H4 (cell line): ENCODE data around the gene MLLT3. TPM values are rescaled to one million over a fixed set of nuclear protein-coding genes. Genes with fewer than 3 reads are reported as not detected.

Source experiments
- DNase-seq: peaks from one replicate; pipeline ENCODE4 v3.0.0-alpha.2; 2015; ENCODE audit warnings: low spot score
- total RNA-seq: library from RNA; depleted of rRNA; stranded (reverse); fragments of >200 nt; shearing (Covaris generic); gene quantifications from 2 replicates; pipeline ENCODE4 v1.2.3, GENCODE V29; 2014

MLLT3 gene
- total RNA-seq, 1 experiment from 2014 or later = 8.9 TPM

DNA sequence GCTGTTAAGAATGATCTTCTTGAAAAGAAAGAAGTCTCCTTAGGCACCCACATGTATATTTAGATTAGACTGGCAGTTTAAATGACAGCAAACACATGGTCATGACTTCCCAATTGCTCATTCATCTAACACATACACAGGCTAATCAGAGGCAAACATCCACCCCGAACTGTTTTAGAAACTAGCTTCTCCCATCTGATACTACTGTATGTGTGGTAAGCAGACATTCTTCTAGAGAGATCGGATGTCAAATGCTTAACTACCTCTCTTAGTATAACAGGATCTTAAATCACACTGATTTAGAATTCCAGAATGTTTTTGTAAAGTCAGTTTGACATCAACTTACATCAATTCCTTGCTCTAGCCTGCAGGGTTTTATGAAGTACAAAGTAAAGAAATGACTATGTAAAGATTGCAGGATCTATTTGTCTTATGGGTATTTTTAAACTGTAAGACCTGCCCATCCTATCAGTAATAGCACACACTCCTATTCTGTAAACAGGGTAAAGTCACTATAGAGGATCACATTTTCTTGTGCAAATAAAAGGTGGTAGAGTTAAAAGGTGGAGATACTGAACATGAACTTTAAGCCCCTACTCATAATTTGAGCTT lies 239.7 kb downstream of the MLLT3 start:
- DNase-seq = peak; percentile 26

DNA sequence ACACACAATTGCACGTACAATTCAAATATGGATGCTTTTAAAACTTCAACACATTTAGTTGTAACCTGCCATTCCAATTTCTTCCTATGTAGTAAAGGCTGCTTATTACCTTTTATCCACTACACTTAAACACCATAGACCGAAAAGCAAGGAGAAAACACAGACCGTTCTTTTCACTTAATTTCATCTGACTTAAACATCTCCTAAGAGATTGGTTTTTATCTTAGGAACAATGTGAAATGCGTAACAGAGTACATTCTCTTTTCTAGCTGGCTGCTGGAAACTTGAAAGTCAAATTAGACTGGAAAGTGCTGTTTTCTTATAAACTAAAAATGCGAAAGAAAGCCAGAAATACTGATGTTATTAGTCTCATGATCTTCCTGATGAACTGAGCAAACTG lies 241.8 kb downstream of the MLLT3 start:
- no peak for DNase-seq

DNA sequence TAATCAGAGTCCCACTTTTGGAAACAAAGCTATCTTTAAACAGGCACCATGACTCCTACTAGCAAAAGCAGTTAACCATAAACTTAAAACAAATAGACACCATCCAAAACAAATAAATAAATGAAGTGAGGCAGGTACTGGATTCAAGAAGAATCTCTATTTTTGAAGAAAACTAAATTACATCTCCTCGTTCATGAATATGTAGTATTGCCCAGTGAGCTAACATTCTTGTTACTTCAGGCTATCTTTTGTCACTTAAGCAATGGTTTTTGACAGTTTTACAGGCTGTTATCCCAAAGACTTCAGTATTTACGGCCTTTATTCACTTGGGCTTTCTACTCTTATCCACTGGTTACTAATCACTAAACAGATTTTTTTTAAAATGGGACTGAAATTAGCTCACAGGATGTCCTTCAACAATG lies 242.5 kb downstream of the MLLT3 start:
- no peak for DNase-seq

DNA sequence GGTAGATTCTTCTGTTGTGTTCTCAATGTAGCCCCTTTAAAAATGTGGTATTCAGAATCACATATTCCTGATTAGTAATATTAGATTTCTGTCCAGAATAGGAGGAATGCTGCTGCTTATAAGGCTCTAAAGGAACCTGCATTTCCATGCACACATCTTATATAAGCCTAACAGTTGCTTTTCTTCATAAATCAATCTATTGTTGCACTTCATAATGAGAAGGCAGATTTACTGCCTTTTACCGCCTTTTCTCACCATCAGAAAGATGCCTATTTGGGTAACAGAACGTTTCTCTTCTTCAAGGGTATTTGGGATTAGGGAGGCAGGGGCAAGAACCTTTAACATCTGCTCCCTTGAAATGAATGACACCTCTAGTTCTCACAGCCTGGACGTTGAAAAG lies 243.4 kb downstream of the MLLT3 start:
- DNase-seq = no peak

DNA sequence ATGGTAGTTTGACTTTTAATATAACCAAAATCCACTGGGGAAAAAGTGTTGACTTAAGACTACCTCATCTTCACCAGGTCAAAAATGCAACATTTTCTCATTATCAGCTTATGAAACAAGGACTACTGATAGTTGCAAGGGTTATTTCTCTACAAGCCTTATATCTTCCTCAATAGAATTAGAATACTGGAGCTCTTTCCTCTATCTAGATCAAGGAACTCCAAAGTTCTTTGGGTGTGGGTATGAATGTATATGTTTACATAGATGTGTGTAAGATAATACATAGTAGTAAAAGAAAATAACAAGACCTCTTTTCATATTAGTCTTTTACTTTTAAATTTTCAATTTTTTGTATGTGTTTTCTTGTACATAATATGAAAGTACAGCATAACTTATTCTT lies 244.5 kb downstream of the MLLT3 start:
- DNase-seq = no peak

DNA sequence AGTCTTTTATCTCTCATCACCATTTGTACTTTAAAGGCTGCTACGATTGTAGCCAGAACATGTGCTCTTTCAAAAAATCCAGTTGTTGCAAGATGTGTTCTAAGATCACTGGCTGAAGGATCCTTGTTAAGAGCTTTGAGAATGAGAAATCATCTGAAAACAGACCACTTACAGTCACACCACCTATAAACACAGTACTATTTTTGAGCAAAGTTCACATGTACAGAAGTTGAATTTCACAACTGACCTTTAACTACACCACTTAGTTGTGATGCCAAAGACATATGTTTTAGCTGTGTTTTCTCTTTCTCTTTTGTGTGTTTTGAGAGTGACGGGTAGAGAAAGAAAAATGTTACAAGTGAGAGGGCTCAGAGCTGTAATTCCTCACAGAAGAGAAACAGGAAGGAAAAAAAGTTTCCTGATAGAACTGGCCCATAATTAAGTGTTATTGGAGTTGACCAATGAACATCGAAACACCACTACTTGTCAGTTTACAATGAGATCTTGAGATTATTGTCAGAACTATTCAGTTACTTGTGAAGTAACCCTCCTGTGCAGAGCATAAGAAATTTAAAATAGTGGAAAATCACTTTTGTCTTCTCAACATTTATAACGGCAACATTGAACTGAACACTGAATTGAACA lies 245.4 kb downstream of the MLLT3 start:
- no peak for DNase-seq

DNA sequence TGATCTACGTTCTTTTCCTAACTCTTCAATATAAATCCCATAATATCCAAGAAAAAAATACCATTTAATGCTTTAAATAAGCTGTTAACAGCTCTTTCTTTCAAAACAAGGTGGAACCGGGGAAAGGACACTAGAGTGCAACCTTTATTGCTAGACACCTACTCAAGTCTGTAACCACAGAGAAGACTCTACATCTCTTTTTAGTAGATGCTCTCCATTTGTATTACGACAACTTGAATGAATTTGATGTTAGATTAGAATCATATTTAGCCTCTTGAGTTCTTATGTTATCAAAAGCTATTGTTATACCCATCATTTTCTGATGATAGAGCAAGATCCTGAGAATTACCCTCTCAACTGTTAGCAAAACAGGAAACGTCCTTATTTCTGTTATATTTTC lies 246.3 kb downstream of the MLLT3 start:
- DNase-seq = no peak

DNA sequence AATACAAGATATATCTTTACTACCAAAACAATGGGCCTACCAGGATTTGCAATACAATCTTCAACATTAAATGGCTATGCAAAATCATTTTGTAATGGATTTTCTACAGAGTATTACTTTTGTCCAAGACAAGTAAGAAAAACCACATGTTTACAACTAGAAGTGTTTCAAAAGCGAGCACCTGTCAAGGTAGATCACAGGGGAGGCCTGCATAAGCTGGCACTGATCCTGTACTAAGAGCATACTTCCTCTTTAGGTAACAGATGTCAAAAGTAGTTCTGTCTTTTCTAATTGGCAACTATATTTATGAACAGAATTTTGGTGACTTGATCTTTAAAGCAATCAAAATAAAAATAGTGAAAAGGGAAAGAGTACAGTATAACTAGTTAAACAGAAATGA lies 249.0 kb downstream of the MLLT3 start:
- no peak for DNase-seq

DNA sequence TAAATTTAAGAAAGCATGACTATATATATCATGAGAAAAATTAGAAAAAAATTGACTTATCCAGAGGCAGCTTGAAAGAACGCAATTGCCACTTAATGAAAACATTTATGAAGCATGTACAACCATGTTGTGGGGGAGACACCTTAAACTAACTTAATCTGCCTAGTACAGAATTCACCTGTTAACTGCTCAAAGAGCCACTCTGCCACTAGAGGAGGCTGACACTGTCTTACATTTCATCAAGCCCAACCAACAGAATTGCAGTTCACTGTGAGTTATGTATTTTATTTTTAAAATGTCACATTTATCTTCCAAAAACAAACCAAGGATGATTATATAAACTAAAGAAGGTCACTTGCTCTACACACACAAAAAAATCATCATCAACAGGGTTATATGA lies 252.9 kb downstream of the MLLT3 start:
- DNase-seq = no peak

DNA sequence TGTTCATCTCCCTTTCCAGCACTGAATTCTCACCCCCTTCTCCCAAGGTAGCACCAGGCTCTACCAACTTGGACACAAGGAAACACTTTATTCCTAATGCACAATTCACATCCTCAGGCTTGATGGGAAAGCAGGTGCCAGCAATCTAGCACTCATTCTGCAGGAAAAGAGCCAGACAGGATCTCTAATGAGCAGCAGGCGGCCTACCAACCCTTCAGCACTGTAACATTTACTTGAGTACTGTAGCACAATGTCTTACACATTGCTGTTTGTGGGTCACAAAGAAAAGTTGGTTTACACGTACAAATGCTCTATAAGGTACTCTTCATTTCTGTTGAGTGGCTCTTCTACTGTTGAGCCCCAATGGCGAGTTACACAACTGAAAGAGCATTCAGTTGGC lies 254.4 kb downstream of the MLLT3 start:
- DNase-seq = no peak

DNA sequence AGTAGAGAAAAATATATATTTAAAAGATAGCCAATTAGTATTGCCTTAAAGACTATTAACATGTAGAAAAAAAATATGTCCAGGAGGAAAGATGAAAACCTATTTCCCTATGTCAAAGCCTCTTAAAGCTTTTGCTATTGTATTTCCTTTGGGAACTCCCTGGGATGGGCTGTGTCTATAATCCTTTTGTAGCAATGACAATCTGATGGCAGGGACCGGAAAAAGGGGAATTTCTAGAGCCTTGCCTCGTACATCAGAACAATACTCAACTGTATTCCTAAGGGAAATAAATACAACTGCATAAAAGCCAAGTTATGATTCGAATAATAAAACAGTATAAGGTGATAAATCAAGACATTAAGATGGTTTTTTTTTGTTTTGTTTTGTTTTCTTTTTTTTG lies 257.3 kb downstream of the MLLT3 start:
- DNase-seq = no peak

DNA sequence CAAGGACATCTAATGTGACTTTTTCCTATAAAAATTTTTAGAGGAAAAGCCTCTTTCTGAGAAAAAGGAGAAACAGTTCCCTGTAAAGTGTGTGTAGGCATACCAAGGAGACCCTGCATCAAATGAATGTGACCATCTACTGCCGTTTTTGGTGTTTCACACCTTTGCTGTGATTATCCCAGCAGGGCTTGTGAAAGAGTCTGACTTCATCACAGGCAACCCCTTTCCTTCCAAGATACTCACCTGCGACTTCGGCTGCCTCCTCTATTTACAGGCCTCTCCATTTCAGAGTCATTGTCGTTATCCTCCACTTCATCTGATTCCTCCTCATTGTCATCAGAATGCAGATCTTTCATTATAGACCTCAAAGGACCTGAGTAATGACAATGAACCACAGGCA lies 259.1 kb downstream of the MLLT3 start:
- no peak for DNase-seq

DNA sequence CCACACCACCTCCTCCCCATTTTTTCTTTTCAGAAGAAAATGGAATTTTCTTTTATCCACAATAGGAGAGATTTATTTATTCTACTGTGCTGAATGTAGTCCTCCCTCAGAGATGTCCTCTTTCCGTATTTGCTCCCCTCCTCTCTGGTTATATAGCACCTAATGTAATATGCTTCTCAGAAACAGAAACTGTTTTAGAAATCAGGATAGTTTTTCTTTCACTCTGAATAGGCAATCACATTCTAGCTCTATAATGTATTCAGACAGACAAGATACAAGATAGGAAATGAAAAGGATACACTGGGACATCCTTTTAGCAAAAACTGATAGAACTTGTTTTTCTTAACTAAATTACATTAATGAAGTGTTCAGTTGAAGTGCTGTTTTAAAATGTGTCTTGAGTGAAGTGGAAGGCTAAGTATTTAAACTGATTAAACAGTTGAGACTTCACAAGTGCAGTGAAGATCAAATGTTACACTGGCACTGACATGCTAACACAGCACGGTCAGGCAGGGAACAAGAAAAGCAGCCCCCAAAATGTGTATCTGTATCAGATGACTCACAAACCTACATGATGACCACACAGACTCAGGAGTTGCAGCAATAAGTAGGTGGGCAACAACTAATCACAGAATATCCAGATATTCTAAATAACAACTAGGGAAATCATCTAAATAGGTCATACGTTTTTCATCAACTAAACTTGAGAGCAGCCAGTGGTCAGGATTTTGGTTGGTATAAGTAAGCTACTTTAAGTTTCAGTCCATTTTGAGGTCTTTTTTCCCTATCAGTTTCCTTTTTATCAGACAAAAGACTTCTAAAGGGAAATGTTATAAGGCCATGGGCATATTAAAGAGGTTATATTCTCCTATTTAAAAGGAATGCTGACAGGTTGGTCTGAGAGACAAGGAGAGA lies 260.4 kb downstream of the MLLT3 start:
- no peak for DNase-seq

DNA sequence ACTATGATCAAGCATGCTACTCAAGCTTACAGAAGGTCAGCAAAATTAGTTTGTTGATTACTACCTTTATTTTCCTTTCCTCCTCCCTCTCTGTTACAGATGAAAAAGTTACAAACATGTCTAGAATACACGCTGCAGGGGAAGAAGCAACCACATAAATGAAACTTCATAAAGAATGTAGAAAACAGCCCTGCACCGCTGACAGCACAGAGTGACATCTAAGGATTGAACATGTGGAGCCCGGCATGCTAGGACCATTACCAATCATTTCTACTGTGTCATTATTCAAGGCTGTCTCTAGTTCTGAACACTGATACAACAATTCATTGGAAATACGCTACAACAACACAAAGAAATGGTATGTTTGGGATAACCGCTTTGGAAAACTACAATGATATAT lies 261.1 kb downstream of the MLLT3 start:
- DNase-seq = no peak

DNA sequence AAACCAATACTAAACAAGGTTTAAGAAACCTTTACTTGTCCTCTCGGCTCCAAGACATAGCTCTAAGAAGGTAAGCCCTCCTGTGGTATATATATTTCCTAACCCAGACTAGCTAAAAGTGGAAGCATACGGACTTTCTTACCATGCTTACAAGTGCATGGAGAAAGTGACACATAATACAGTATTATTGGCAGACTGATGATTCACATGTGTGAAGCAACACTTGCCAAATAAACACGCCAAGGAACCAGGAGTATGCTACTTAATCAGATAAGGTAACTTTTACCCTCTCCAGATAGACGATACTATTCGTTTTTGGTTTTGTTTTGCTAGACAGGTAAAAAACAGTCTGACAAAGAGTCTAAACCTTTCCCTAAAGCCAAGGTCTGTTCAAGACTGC lies 264.1 kb downstream of the MLLT3 start:
- DNase-seq = peak; percentile 12

DNA sequence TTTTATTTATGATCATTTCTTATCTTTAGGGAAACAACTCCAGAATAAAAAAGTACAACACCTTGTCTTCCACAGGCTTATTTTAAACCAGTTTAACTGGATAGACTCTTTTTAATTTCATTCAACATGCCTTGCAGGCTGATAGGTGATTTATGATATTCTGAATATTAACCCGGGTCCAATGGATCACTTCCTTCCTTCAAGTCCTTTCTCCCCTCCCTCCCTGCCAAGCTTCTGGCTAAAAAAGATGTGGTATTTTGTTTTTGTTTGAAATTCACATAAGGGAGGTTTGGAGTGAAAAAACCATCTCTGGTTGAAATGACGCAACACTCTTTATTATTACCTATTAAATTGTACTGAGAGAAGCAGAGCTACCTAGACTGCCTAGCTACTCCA lies 265.3 kb downstream of the MLLT3 start:
- DNase-seq = no peak

DNA sequence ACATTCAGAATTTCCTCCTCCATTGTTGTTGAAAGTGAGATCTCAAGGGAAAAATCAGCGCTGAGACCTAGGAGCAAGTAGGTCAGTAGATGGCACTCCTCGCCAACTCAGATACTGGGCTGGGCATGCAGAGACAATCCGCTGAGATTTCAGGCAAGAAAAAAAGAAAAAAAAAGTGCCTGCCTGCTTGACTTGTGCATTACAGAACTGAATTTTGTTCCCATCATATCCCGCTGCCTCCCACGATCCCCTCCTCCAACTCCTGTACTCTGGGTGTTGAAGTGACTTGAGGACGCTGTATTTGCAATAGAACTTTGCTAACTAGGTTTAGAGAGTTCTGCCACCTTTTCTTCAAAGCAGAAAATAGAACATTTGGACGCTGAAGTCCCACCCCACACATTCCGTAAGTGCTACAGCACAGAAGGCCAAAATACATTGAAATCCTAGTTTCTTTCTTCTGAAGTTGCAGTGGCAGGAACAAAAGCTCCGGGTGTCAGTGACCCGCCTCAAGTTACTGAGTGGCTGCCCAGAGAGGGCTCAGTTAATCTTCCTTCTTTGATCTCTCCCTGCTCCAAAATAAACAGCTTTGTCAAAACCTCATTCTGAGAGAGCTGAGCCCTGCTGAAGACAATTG lies 265.8 kb downstream of the MLLT3 start:
- peak; percentile 68 for DNase-seq

DNA sequence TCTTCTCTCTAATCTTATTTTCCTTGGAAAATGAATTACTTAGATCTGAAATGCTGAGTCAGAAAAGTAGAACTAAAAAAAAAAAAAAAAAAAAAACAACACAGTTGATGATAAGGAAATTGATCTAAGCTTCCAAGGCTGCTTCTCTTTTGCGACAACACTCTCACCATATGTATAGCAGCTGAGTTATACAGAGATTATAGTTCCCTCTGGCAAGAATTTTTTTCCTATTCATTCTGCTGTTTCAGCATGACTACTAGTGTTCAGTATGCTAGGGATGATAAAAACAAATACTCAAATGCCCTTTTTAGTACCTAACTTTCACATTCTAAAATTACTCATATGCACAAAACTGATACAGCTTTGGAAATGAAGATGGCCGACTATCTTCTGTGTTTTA lies 267.3 kb downstream of the MLLT3 start:
- DNase-seq = no peak

DNA sequence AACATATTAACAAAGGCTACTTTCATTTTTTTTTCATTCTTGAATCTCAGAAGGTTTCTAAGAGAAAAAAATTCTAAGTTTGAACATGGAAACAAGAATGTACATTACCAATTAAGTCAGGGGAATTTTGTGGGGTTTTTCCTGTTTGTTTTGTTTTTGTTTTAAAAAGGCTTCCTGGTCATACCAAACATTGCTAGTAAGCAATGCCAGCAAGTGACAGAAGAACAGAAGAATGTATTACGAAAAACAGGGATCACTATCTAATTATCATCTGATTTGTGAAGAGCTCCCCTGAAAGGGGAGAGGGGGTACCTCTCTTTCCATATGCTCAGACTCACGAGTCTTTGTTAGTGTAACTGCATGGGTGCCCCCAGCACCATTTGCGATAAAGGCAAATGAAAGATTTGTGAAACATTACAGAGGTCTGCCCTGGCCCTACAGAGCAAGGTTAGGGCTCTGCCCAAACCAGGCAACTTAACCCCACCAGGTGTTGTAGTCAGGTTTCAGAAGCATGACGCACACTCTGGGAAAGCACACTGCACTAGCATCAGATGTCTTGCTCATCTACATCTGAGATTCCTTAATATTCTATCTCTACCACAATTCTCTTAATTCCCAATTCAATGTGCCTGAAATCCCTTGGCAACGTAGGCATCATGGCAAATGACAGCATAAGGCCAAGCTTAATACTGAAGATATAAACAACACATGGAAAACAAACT lies 268.2 kb downstream of the MLLT3 start:
- DNase-seq = no peak

DNA sequence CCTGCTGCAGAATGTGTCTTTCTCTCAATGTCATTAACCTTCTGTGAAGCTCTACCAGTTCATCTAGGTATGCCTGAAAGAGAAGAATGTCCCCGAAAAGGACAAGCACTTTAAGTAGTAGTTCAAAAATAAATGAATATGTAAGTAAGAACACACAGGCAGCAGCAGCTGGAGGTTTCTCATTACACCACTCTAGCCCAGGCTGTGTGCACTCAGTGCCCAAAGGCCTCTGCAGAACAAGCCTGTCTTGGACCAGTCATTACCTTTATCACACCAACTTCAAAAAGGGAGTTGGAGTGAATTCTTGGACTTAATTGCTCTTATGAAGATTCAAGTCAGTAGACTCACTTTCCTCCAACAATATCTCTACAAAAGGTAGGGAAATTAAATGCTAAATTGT lies 268.8 kb downstream of the MLLT3 start:
- no peak for DNase-seq

DNA sequence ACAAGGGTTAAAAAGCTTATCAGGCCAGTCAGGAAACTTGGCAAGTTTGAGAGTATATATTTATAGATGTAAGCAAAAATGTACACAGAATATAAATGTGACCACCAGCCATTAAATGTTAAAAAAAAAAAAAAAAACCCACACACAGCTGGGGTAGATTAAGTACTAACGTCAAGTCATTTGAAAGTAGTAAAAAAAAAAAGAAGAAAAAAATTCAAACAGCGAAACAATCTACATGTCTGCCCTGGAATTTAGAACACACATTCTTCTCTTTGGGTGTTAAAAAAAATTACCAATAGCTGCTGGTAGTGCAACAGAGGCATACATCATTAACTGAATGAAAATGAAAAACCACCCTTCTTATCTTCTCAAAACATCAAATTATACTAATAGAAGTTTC lies 269.7 kb downstream of the MLLT3 start:
- no peak for DNase-seq

DNA sequence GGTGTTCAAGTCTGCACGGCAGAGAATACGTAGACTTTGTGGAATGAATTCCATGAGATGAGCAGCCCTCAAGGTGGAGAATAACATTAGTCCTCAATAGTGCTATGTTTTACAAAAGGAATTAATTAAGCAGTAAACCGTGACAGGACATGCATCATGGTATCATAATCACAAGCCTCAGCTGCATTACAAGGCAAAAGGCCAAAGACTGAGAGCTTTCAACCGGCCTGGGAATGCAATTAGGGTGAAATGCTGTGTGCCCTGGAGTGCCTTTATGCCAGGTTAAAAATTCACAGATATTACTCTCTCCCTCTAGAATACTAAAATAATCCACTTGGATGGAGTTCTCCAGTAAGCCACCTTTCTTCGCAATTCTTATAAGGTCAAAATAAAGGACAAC lies 270.6 kb downstream of the MLLT3 start:
- no peak for DNase-seq
